IMR-90 (cell line): Measurements from ENCODE around the gene HDX. TPM values are rescaled to one million over a fixed set of nuclear protein-coding genes. Genes with fewer than 3 reads are reported as not detected.

Experiments
- ATAC-seq: fragments of 200-7000 bp; cut with Tn5 transposase; 2 replicates; pipeline ENCODE4 v1.9.1; 2020; ENCODE audit warnings: low read depth, mild to moderate bottlenecking, moderate library complexity
- BruUV-seq: library from RNA; stranded (reverse); fragments of 400-500 nt; replicated peaks from 2 replicates; lab custom pipeline; 2021; lab: Mats Ljungman, UMichigan
- CTCF ChIA-PET: fragments of 300-600 bp; formaldehyde crosslinking; extraction: SDS; loops from one replicate; lab custom pipeline; 2021; ENCODE audit warnings: antibody characterized with exemption; lab: Yijun Ruan, JAX
- POLR2A ChIA-PET: fragments of 300-600 bp; sonication (Branson Sonifier 250); formaldehyde crosslinking; loops from one replicate; lab custom pipeline; 2022; ENCODE audit warnings: antibody characterized with exemption; ENCODE audit not compliant: unreplicated experiment; lab: Charles Lee
- DNase-seq: peaks from one replicate; pipeline ENCODE4 v3.0.0; 2013
- H2AFZ ChIP-seq: replicated peaks from 2 replicates; pipeline ENCODE3; 2013; ENCODE audit warnings: low read length, mild to moderate bottlenecking; ENCODE audit not compliant: poor library complexity
- H2AK5ac ChIP-seq: 2 replicates; pipeline ENCODE4 v1.6.1; 2013; ENCODE audit warnings: low read depth, low read length, inconsistent platforms
- H2AK9ac ChIP-seq: replicated peaks from 2 replicates; pipeline ENCODE3; 2013; ENCODE audit warnings: mild to moderate bottlenecking, low read depth, low read length, moderate library complexity; ENCODE audit not compliant: poor library complexity
- H2BK120ac ChIP-seq: 2 replicates; pipeline ENCODE4 v1.6.1; 2013; ENCODE audit warnings: low read depth, low read length, inconsistent platforms
- H2BK15ac ChIP-seq: 3 replicates; pipeline ENCODE4 v1.6.1; 2013; ENCODE audit warnings: low read depth, low read length, inconsistent platforms
- H2BK20ac ChIP-seq: 2 replicates; pipeline ENCODE4 v1.6.1; 2013; ENCODE audit warnings: low read depth, mild to moderate bottlenecking, inconsistent platforms, low read length, moderate library complexity
- H2BK5ac ChIP-seq: 2 replicates; pipeline ENCODE4 v1.6.1; 2013; ENCODE audit warnings: mild to moderate bottlenecking, low read depth, low read length, inconsistent platforms; ENCODE audit not compliant: poor library complexity, severe bottlenecking
- H3K14ac ChIP-seq: replicated peaks from 2 replicates; pipeline ENCODE4 v1.6.1; 2013; ENCODE audit warnings: low read depth, low read length, inconsistent platforms
- H3K18ac ChIP-seq: 2 replicates; pipeline ENCODE4 v1.6.1; 2013; ENCODE audit warnings: low read depth, low read length, control low read depth
- H3K23ac ChIP-seq: 2 replicates; pipeline ENCODE4 v1.6.1; 2013; ENCODE audit warnings: low read depth, low read length, inconsistent platforms
- H3K27ac ChIP-seq: 2 replicates; pipeline ENCODE4 v1.5.1; 2013; ENCODE audit warnings: mild to moderate bottlenecking, control low read depth, low read length; ENCODE audit not compliant: insufficient read depth
- H3K27me3 ChIP-seq: 2 replicates; pipeline ENCODE4 v1.6.1; 2013; ENCODE audit warnings: low read length; ENCODE audit not compliant: control insufficient read depth, insufficient read depth
- H3K36me3 ChIP-seq: 2 replicates; pipeline ENCODE4 v1.6.1; 2013; ENCODE audit warnings: low read length, mixed read lengths; ENCODE audit not compliant: control insufficient read depth, insufficient read depth
- H3K4ac ChIP-seq: 2 replicates; pipeline ENCODE4 v1.6.1; 2013; ENCODE audit warnings: low read depth, low read length, inconsistent platforms
- H3K4me1 ChIP-seq: 2 replicates; pipeline ENCODE4 v1.6.1; 2013; ENCODE audit warnings: low read length, mixed read lengths; ENCODE audit not compliant: control insufficient read depth, insufficient read depth
- H3K4me2 ChIP-seq: 2 replicates; pipeline ENCODE4 v1.6.1; 2013; ENCODE audit warnings: low read depth, mild to moderate bottlenecking, control low read depth, low read length, moderate library complexity
- H3K4me3 ChIP-seq: 2 replicates; pipeline ENCODE4 v1.5.1; 2013; ENCODE audit warnings: low read depth, mild to moderate bottlenecking, control low read depth, low read length, moderate library complexity; ENCODE audit not compliant: insufficient read depth
- H3K56ac ChIP-seq: 2 replicates; pipeline ENCODE4 v1.6.1; 2013; ENCODE audit warnings: low read length, inconsistent platforms; ENCODE audit not compliant: insufficient read depth; ENCODE audit errors: extremely low read depth
- H3K79me1 ChIP-seq, 2 experiments: 2 replicates each; pipeline ENCODE4 v1.6.1; 2013; ENCODE audit warnings: low read length in 2 of 2, inconsistent platforms in 1 of 2, low read depth in 1 of 2
- H3K9ac ChIP-seq: 2 replicates; pipeline ENCODE4 v1.6.1; 2013; ENCODE audit warnings: low read depth, low read length, control low read depth
- H3K9me1 ChIP-seq: 2 replicates; pipeline ENCODE4 v1.6.1; 2013; ENCODE audit warnings: low read length, inconsistent platforms; ENCODE audit not compliant: insufficient read depth
- H3K9me3 ChIP-seq: 2 replicates; pipeline ENCODE4 v1.6.1; 2013; ENCODE audit warnings: low read length; ENCODE audit not compliant: control insufficient read depth, insufficient read depth
- H4K20me1 ChIP-seq: 2 replicates; pipeline ENCODE4 v1.6.1; 2013; ENCODE audit warnings: low read length, inconsistent platforms; ENCODE audit not compliant: insufficient read depth
- H4K5ac ChIP-seq: 2 replicates; pipeline ENCODE4 v1.6.1; 2013; ENCODE audit warnings: mild to moderate bottlenecking, low read depth, low read length, control low read depth
- H4K8ac ChIP-seq, 2 experiments: 2 replicates each; pipeline ENCODE4 v1.6.1; 2013; ENCODE audit warnings: low read depth in 2 of 2, low read length in 2 of 2, control low read depth in 1 of 2, inconsistent platforms in 1 of 2
- H4K91ac ChIP-seq: 2 replicates; pipeline ENCODE4 v1.6.1; 2013; ENCODE audit warnings: low read depth, low read length, inconsistent platforms; ENCODE audit not compliant: insufficient read depth
- BHLHE40 ChIP-seq: fragments of 150-350 bp; IDR thresholded peaks from 2 replicates; pipeline ENCODE4 v1.6.1; 2016; ENCODE audit warnings: mild to moderate bottlenecking, low read depth, low read length
- CEBPB ChIP-seq: IDR thresholded peaks from 2 replicates; pipeline ENCODE4 v1.6.1; 2012; ENCODE audit warnings: low read depth, low read length, improper control_type of control experiment
- FOS ChIP-seq: fragments of 150-350 bp; IDR thresholded peaks from 2 replicates; pipeline ENCODE4 v1.6.1; 2016; ENCODE audit warnings: low read depth, low read length
- MXI1 ChIP-seq: IDR thresholded peaks from 2 replicates; pipeline ENCODE4 v1.6.1; 2012; ENCODE audit warnings: low read depth, mild to moderate bottlenecking, low read length, moderate library complexity, borderline replicate concordance
- WGBS, 2 experiments: methylation state at CpG; one replicate each; pipeline versions ENCODE4 v1.1.5 to v1.1.7; 2013; ENCODE audit warnings: missing lambda C conversion rate in 2 of 2; ENCODE audit not compliant: insufficient read length in 1 of 2; ENCODE audit errors: extremely low coverage in 2 of 2; 5-methylcytosine and 5-hydroxymethylcytosine counted together
- dilution Hi-C: fragments of 300-500 bp; cut with HindIII; formaldehyde crosslinking; loops from one replicate; pipeline ENCODE4 v1.14.3; 2018; ENCODE audit warnings: low sequenced_read_pairs; ENCODE audit not compliant: unreplicated experiment
- in situ Hi-C: fragments of 300-500 bp; cut with MboI; formaldehyde crosslinking; loops from 3 replicates; pipeline ENCODE4 v1.14.3; 2019; ENCODE audit warnings: low sequenced_read_pairs, inconsistent platforms, mixed read lengths
- intact Hi-C: fragments of 100-400 bp; cut with micrococcal nuclease; formaldehyde crosslinking; loops from 2 replicates; pipeline ENCODE4 v1.10.0; 2022
- polyA plus RNA-seq, 3 experiments: library from polyadenylated mRNA; depleted of rRNA; stranded (reverse); fragments of >200 nt; gene quantifications; 2 replicates each; pipeline ENCODE4 v1.2.3, GENCODE V29; 2012; ENCODE audit warnings: low replicate concordance in 1 of 3
- total RNA-seq: library from RNA; depleted of rRNA; stranded (reverse); fragments of >200 nt; gene quantifications from 2 replicates; pipeline ENCODE4 v1.2.3, GENCODE V29; 2012
- TF ChIP-seq, protein P1 (sequence below): fragments of 150-350 bp; IDR thresholded peaks from 2 replicates; pipeline ENCODE4 v1.6.1; 2016; ENCODE audit warnings: low read depth, mild to moderate bottlenecking, low read length, moderate library complexity, borderline replicate concordance

Gene HDX
- total and polyA plus RNA-seq, 2 of the 4 experiments (the other 2 are of a cell fraction) = 1.8 to 11.8 TPM

GRCh38 chrX:84453351-84454246 lies 48.7 kb downstream of the HDX start (continued):
- no peak for TF ChIP-seq MXI1

DNA sequence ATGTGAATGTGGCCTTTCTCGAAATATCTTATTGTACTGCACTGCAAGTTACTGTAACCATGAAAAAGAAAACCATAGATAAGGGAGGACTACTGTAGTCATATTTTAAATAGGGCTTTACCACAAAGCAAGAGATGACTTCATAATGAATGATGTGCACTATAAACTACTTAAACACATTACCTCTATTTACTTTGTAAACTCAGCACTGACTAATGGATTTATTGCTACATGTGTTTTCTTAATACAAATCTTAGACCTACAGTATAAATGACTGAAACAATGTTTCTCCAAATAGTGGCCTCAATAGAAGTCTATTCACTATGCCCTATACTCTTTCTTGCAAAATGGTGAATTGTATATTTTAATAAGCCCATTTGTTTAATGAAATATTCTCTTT lies 61.1 kb downstream of the HDX start:
- Histone ChIP-seq H3K14ac (no peak overlapping the region), H3K27me3 (no peaks in the 10 kb centered on the region), H2BK15ac (no peak overlapping the region), H4K8ac (no peak overlapping the region), H2BK5ac (no peak overlapping the region), H4K5ac (no peak overlapping the region), H3K36me3 (no peaks in the 10 kb centered on the region), H2AK5ac (no peak overlapping the region), H4K91ac (no peak overlapping the region), H3K4me3 (no peak overlapping the region), H2AK9ac (no peak overlapping the region), H3K9ac (no peak overlapping the region), H2BK120ac (no peak overlapping the region), H2BK20ac (no peak overlapping the region), H3K4me2 (no peak overlapping the region), H4K20me1 (no peaks in the 10 kb centered on the region), H3K9me3 (no peaks in the 10 kb centered on the region), H3K27ac (no peak overlapping the region), H3K4ac (no peak overlapping the region), H2AFZ (no peak overlapping the region), H3K23ac (no peak overlapping the region), H3K18ac (no peak overlapping the region), H3K4me1 (no peaks in the 10 kb centered on the region), H3K9me1 (no peaks in the 10 kb centered on the region), H3K79me1 (no peaks in the 10 kb centered on the region), H3K56ac (no peak overlapping the region)
- dilution Hi-C loops = no loop called here
- CTCF ChIA-PET = no interaction called here
- DNase-seq (peak; percentile 72), ATAC-seq (peak; percentile 86)
- intact Hi-C loops = no loop called here
- no TSS peak for BruUV-seq
- in situ Hi-C loops = no loop called here
- TF ChIP-seq BHLHE40 (no peak), FOS (no peak), CEBPB (peak; percentile 48; the same call in 1 of the 2 replicates)
- TF ChIP-seq, protein P1, sequence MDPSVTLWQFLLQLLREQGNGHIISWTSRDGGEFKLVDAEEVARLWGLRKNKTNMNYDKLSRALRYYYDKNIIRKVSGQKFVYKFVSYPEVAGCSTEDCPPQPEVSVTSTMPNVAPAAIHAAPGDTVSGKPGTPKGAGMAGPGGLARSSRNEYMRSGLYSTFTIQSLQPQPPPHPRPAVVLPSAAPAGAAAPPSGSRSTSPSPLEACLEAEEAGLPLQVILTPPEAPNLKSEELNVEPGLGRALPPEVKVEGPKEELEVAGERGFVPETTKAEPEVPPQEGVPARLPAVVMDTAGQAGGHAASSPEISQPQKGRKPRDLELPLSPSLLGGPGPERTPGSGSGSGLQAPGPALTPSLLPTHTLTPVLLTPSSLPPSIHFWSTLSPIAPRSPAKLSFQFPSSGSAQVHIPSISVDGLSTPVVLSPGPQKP = no peak
- POLR2A ChIA-PET = no interaction called here
- no CpG with 5 or more reads among the region's 1 CpG for WGBS, 2 experiments
